ENCODE data around the gene KIAA1328. TPM values are rescaled to one million over a fixed set of nuclear protein-coding genes. Genes with fewer than 3 reads are reported as not detected.

Gene KIAA1328
- total and polyA plus RNA-seq, 7 donors = 1.3 to 4.4 (median 3.5) TPM

DNA sequence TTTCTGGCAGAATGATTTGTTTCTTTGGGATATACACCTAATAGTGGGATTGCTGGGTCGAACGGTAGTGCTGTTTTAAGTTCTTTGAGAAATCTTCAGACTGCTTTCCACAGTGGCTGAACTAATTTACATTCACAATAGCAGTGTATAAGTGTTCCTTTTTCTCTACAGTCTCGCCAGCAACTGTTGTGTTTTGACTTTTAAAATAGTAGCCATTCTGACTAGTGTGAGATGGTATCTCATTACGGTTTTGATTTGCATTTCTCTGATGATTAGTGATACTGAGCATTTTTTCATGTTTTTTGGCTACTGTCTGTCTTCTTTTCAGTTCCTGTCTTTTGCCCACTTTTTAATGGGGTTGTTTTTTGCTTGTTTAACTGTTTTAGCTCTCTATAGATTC lies 306.2 kb downstream of the KIAA1328 start:
- H3K27me3 ChIP-seq (ENCODE audit: insufficient read depth in 3 of 3, low read length in 2 of 3) = no peaks in the 10 kb centered on the region
- intact Hi-C loops (cut with DNase I) = no loop called here
- TF ChIP-seq, protein P1, sequence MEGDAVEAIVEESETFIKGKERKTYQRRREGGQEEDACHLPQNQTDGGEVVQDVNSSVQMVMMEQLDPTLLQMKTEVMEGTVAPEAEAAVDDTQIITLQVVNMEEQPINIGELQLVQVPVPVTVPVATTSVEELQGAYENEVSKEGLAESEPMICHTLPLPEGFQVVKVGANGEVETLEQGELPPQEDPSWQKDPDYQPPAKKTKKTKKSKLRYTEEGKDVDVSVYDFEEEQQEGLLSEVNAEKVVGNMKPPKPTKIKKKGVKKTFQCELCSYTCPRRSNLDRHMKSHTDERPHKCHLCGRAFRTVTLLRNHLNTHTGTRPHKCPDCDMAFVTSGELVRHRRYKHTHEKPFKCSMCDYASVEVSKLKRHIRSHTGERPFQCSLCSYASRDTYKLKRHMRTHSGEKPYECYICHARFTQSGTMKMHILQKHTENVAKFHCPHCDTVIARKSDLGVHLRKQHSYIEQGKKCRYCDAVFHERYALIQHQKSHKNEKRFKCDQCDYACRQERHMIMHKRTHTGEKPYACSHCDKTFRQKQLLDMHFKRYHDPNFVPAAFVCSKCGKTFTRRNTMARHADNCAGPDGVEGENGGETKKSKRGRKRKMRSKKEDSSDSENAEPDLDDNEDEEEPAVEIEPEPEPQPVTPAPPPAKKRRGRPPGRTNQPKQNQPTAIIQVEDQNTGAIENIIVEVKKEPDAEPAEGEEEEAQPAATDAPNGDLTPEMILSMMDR (IDR thresholded peaks at IDR 0.05) = no peak
- H3K9me3 ChIP-seq = peaks cover 6% of the 10 kb centered on the region
- ATAC-seq (no peak), DNase-seq (no peak)
- no peak overlapping the region for H3K27ac ChIP-seq
- H3K36me3 ChIP-seq (ENCODE audit: insufficient read depth in 1 of 2, low read depth in 1 of 2) = no peaks in the 10 kb centered on the region
- no peak overlapping the region for H3K4me3 ChIP-seq
- WGBS, 3 donors = 95 to 96% (median 95%) methylated on average over 4 of the region's 4 CpGs
- H3K4me1 ChIP-seq = no peaks in the 10 kb centered on the region

DNA sequence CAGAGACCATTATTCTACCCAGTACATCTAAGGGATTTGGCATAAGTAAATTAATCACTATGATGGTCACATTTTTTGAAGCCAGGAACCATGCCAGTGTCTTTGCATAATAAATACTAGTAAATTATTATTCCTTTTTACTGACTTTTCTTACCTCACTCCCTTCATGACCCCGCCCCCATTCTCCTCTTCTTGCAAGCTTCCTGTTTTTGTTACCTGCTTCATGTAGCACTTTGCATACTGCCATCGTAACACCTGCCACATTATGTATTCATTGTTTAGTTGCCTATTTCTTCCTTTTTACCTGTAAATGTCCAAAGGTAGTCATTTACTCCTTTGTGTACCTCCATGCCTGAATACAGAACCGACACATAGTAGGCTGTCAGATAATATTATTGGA lies 309.5 kb downstream of the KIAA1328 start:
- ATAC-seq (no peak), DNase-seq (no peak)
- WGBS, 3 donors = 95 to 98% (median 98%) methylated on average over 3 of the region's 3 CpGs

DNA sequence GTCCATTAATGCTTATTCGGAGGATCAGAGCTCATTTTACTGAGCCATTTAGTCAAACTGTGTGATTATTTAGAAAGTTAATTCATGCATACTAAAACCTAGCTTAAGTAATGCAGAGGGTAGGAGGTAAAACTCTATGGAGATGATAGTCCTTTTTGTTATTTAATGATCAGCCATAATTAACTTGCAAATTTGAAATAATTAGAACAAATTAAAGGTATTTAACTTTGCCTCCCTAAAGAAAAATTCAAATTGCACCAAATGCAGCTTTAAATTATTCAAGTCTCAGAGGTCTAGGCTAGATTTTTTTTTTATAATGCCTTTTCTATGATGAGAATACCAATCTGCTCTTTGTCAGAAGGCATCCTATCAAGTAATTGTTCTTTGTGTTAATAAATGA lies 310.9 kb downstream of the KIAA1328 start:
- TF ChIP-seq, protein P1 (IDR thresholded peaks at IDR 0.05) = no peak
- 78 to 98% (median 89%) methylated on average over 1 of the region's 1 CpG for WGBS, 3 donors
- no peak overlapping the region for H3K27ac ChIP-seq

More for the DNA sequence above, 309.5 kb downstream of the KIAA1328 start:
- H3K4me1 ChIP-seq = no peaks in the 10 kb centered on the region
- H3K27ac ChIP-seq = no peak overlapping the region
- intact Hi-C loops (cut with DNase I) = no loop called here
- no peaks in the 10 kb centered on the region for H3K36me3 ChIP-seq (ENCODE audit: insufficient read depth in 1 of 2, low read depth in 1 of 2)
- no peaks in the 10 kb centered on the region for H3K27me3 ChIP-seq (ENCODE audit: insufficient read depth in 3 of 3, low read length in 2 of 3)
- H3K9me3 ChIP-seq = peaks cover 6% of the 10 kb centered on the region
- TF ChIP-seq, protein P1 (IDR thresholded peaks at IDR 0.05) = no peak
- H3K4me3 ChIP-seq = no peak overlapping the region

DNA sequence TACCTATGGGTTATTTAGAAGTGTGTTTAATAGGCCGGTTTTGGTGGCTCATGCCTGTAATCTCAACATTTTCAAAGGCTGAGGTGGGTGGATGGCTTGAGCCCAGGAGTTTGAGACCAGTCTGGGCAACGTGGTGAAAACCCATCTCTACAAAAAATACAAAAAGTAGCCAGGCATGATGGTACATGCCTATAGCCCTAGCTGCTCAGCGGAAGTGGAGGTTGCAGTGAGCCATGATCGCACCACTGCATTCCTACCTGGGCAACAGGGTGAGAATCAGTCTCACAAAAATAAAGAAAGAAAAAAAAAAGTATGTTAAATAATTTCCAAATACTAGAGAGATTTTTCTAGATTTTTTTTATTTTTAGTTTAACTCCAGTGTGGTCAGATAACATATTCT lies 316.0 kb downstream of the KIAA1328 start:
- intact Hi-C loops (cut with DNase I) = no loop called here
- no peak for ATAC-seq
- no peaks in the 10 kb centered on the region for H3K4me1 ChIP-seq
- no peaks in the 10 kb centered on the region for H3K27me3 ChIP-seq (ENCODE audit: insufficient read depth in 3 of 3, low read length in 2 of 3)
- no peaks in the 10 kb centered on the region for H3K36me3 ChIP-seq (ENCODE audit: insufficient read depth in 1 of 2, low read depth in 1 of 2)
- TF ChIP-seq, protein P1 (IDR thresholded peaks at IDR 0.05) = no peak
- H3K27ac ChIP-seq = no peak overlapping the region
- no peak overlapping the region for H3K4me3 ChIP-seq
- H3K9me3 ChIP-seq = no peaks in the 10 kb centered on the region
- 83 to 89% (median 88%) methylated on average over 4 of the region's 4 CpGs for WGBS, 3 donors
- DNase-seq = no peak

More for the DNA sequence above, 310.9 kb downstream of the KIAA1328 start:
- H3K4me1 ChIP-seq = no peaks in the 10 kb centered on the region
- DNase-seq (no peak), ATAC-seq (no peak)
- no peak overlapping the region for H3K4me3 ChIP-seq
- no peaks in the 10 kb centered on the region for H3K27me3 ChIP-seq (ENCODE audit: insufficient read depth in 3 of 3, low read length in 2 of 3)
- intact Hi-C loops (cut with DNase I) = no loop called here
- H3K36me3 ChIP-seq (ENCODE audit: insufficient read depth in 1 of 2, low read depth in 1 of 2) = no peaks in the 10 kb centered on the region
- peaks cover 6% of the 10 kb centered on the region for H3K9me3 ChIP-seq

DNA sequence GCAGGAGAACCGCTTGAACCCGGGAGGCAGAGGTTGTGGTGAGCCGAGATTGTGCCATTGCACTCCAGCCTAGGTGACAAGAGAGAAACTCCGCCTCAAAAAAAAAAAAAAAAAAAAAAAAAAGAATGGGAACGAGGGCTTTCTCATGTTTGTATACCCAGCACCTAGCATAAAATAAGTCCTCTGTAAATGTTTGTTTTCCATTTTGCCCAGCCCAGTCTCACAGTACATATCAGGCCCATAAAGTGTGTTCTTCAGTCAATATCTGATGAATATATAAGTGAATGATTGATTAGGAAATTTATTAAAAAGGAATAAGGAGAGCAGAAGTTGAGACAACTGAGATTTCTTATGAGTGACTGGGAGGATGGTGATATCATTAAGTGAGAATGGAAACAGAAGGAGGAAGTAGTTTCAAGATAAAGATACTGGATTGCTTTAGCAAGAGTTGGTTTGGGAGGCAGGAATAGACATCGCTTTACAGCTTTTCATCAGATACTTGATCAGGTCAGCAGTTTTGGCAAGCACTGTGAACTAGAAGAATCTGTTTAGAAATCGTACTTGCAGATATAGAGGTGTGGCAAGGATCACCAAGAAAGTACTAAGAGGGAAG lies 327.5 kb downstream of the KIAA1328 start:
- H3K4me1 ChIP-seq = no peaks in the 10 kb centered on the region
- H3K27ac ChIP-seq = no peak overlapping the region
- WGBS, 3 donors = 84 to 93% (median 89%) methylated on average over 7 of the region's 7 CpGs
- ATAC-seq = no peak
- no peak for DNase-seq
- no peaks in the 10 kb centered on the region for H3K27me3 ChIP-seq (ENCODE audit: insufficient read depth in 3 of 3, low read length in 2 of 3)
- no peaks in the 10 kb centered on the region for H3K36me3 ChIP-seq (ENCODE audit: insufficient read depth in 1 of 2, low read depth in 1 of 2)
- no peak overlapping the region for H3K4me3 ChIP-seq
- TF ChIP-seq, protein P1 (IDR thresholded peaks at IDR 0.05) = no peak
- intact Hi-C loops (cut with DNase I) = no loop called here
- H3K9me3 ChIP-seq = no peaks in the 10 kb centered on the region

Data from psoas muscle (tissue), 8 donors.